Stimulated activated effector memory CD8-positive, alpha-beta T cell treated with anti-CD3 and anti-CD28 coated beads, Interleukin-12 subunit alpha, Interleukin-12 subunit beta, amount 100 ng/mL, for 72 hours (primary cell): ENCODE results near the gene TNNI2.

Experiments
- ATAC-seq: fragments of 150-1000 bp; cut with Tn5 transposase; 2 replicates; pipeline ENCODE4 v1.10.0; 2021
- DNase-seq, 2 donors: peaks; one replicate each; pipeline ENCODE4 v3.0.0; 2021 to 2022; ENCODE audit warnings: low spot score in 2 of 2
- H3K27ac Mint-ChIP-seq: one replicate; pipeline ENCODE4 v1.8.0; 2022; ENCODE audit warnings: mild to moderate bottlenecking, mixed read lengths
- H3K36me3 Mint-ChIP-seq: one replicate; pipeline ENCODE4 v1.8.0; 2022; ENCODE audit warnings: mild to moderate bottlenecking, mixed read lengths
- H3K4me1 Mint-ChIP-seq: one replicate; pipeline ENCODE4 v1.8.0; 2022; ENCODE audit warnings: mixed read lengths
- H3K4me3 Mint-ChIP-seq: one replicate; pipeline ENCODE4 v1.8.0; 2022; ENCODE audit warnings: mild to moderate bottlenecking, mixed read lengths
- H3K9me3 Mint-ChIP-seq: one replicate; pipeline ENCODE4 v1.8.0; 2022; ENCODE audit warnings: mixed read lengths

TNNI2 gene

DNA sequence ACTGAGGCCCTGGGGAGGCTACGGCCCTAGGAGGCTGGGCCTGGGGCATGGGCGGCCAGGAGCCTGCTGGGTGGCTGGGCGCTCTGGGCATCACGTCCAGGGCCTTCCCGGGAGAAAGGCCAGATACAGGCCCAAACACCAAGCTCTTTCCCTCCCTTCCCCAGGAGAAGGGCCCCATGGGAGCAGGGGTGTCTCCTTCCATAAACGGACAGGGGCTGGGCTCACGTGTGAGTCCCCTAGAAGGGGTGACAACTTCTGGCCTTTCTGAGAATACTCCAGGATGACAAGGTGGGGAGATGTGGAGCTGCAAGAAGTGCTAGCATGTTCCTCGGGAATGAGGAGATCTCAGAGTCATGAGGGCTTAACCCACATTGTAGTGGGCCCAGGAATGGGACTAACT, 23.5 kb upstream of the TNNI2 start:
- Mint-ChIP-seq H3K9me3 (no peaks in the 10 kb centered on the region), H3K36me3 (no peaks in the 10 kb centered on the region), H3K4me1 (no peaks in the 10 kb centered on the region), H3K4me3 (no peak overlapping the region), H3K27ac (no peak overlapping the region)
- ATAC-seq (no peak), DNase-seq (no peak)

DNA sequence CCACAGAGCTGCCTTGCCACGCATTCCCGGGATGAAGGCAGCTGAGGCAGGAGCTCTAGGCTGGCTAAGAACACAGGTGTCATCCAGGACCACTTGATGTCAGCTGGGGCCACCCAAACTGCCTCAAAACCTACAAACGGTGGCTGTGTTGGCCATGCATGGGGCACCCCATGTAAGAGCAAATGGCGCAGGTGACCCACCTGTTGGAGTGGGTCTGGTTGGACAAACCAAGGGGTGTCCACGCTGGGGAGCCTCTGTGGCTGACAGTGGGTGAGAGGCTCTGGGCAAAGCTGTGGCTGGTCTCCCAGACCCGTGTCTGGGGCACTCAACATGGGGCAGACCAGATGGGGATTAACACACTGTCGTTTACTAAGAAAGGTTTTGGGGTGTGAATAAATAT, 23.0 kb upstream of the TNNI2 start:
- Mint-ChIP-seq H3K27ac (no peak overlapping the region), H3K9me3 (no peaks in the 10 kb centered on the region)

DNA sequence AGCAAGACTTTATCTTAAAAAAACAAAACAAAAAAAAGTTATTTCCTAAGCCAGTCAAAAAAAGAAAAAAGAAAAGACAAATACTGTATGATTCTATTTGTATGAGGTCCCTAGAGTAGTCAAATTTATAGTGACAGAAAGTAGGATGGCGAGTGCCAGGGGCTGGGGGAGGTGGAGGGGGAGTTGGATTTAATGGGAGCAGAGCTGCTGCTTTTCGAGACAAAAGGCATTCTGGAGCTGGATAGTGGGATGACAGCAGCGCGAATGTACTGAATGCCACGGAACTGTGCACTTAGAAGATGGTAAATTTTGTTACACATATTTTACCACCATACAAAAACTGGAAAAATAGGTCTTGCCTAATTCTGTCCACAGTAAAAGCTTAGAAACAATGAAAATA, 21.8 kb upstream of the TNNI2 start:
- H3K9me3 Mint-ChIP-seq = no peaks in the 10 kb centered on the region
- no peaks in the 10 kb centered on the region for H3K4me1 Mint-ChIP-seq
- H3K36me3 Mint-ChIP-seq = no peaks in the 10 kb centered on the region
- H3K4me3 Mint-ChIP-seq = no peak overlapping the region
- no peak overlapping the region for H3K27ac Mint-ChIP-seq
- DNase-seq = no peak
- no peak for ATAC-seq

More for the DNA sequence above, 23.0 kb upstream of the TNNI2 start:
- Mint-ChIP-seq H3K4me1 (no peaks in the 10 kb centered on the region), H3K36me3 (no peaks in the 10 kb centered on the region), H3K4me3 (no peak overlapping the region)
- ATAC-seq = no peak
- DNase-seq = no peak

DNA sequence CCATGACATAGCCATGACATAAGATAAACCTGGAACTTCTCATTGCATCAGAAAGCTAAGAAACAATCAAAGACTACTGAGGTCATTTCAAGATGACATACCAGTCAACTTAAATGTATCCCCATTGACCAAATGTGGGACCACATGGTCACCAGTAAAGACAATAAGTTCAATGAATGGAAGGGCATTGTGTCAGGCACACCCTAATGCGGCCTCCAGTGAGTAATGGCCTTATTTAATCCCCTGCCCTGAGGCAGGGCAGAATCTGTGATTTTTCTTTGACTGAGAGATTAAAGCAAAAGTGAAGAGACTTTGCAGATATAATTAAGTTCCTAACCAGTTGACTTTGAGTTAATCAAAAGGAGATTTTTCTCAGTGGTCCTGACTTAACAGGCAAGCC, 21.3 kb upstream of the TNNI2 start:
- Mint-ChIP-seq H3K4me1 (no peaks in the 10 kb centered on the region), H3K27ac (no peak overlapping the region), H3K36me3 (no peaks in the 10 kb centered on the region), H3K4me3 (no peak overlapping the region), H3K9me3 (no peaks in the 10 kb centered on the region)
- ATAC-seq (no peak), DNase-seq (no peak)

DNA sequence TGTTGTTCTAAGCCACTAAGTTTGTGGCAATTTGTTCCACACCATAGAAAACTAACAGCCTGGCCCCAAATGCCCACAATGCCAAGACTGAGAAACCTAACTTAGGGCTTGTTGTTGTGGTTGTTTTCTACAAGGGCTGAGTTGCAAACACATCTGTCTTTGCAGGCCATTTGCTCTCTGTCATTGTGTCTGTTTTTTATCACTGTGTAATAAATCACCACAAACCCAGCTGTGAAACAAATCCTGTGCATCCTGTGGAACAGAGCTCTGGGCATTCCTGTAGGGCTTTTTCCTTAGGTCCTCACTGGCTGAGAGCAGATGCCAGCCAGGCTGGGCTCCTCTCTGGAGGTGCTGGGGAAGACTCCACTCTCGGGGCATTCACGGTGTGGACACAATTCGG, 19.7 kb upstream of the TNNI2 start:
- no peak for ATAC-seq
- H3K27ac Mint-ChIP-seq = peak overlapping the region; percentile 72
- H3K9me3 Mint-ChIP-seq = no peaks in the 10 kb centered on the region
- H3K36me3 Mint-ChIP-seq = no peaks in the 10 kb centered on the region
- DNase-seq = no peak
- no peak overlapping the region for H3K4me3 Mint-ChIP-seq
- H3K4me1 Mint-ChIP-seq = no peaks in the 10 kb centered on the region

DNA sequence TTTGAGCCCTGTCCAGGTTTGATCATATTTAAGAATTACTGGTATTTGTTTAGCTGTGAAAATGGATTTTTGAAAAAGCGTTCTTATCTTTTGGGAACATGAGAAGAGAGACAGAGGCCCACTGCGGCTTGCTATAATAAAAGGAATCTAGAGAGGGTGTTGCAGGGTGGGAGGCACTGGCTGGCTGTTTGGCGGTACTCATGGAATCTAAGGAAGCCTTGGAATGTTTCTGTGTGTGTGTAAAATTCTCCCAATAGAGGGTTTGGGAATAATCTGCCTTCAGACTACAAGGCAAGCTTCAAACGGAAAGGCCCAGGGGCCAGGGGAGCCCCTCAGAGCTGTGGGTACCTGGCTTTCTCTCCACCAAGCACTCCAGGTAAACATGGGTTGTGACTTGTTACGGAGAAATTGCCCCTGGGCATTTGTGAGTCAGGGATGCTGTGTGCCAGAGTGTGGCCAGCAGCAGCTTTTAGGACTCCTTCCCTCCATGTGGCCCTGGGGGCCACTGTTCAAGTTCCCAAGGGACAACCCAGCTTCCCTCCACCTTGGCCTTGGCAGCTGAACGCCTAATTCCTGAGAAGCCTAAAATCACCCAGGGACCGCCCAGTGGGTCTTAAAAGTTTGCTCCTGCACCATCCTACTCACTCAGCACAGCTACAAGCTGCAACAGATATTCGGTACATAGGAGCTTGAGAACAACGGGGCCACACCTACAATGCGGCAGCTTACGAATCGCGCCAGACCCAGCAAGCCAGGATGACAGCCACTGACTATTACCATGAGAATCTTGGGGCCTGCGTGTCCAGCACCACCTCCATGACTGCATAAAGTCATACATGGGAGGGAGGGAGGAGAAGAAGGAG, 18.1 kb upstream of the TNNI2 start:
- Mint-ChIP-seq H3K9me3 (no peaks in the 10 kb centered on the region), H3K27ac (no peak overlapping the region), H3K4me3 (no peak overlapping the region), H3K4me1 (no peaks in the 10 kb centered on the region), H3K36me3 (no peaks in the 10 kb centered on the region)
- ATAC-seq = no peak
- no peak for DNase-seq

DNA sequence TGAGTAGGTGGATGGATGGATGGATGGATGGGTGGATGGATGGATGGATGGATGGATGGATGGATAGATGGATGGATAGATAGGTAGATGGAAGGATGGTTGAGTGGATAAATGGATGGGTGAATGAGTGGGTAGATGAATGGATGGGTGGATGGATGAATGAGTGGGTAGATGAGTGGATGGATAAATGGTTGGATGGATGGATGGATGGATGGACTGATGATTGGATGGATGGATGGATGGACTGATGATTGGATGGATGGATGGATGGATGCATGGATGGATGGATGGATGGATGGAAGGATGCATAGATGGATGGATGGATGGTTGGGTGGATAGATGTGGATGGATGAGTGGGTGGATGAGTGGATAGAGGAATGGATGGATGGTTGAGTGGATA, 17.2 kb upstream of the TNNI2 start:
- ATAC-seq (no peak), DNase-seq (no peak)
- Mint-ChIP-seq H3K9me3 (no peaks in the 10 kb centered on the region), H3K4me3 (no peak overlapping the region), H3K4me1 (no peaks in the 10 kb centered on the region), H3K27ac (no peak overlapping the region), H3K36me3 (no peaks in the 10 kb centered on the region)

DNA sequence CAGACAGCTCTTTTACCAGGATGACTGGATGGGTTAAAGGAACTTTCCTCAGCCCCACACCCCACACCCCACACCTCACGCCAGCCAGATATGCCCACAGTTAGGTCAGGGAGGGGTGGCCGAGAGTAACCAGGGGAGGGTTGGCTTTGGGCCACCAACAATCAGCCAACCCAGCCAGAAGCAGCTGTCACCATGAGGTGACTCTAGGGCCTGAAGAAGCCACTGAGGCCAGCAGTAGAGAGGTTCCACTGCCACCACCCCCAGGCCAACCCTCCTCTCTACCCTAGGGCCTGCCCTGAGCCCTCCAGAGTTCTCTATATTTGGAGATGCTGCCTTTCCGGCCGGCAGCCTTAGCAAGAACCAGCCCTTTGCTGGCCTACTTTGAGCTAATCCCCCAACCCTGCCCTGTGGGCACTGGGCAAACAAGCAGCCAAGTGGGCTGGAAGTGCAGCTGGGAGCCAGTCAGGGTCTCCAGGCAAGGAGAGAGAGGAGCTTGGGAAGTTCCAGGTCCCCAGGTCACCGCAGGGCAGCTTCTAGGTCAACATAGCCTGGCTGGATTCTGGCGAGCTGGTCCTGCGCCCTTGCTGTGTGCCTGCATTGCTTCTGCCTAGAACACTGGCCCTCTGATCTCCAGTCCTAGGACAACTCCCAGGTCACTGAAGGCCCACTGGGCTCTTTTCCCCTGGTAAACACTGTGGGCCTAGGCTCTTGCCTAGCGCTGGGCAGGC, 16.0 kb upstream of the TNNI2 start:
- DNase-seq = no peak
- H3K4me3 Mint-ChIP-seq = no peak overlapping the region
- no peak for ATAC-seq

DNA sequence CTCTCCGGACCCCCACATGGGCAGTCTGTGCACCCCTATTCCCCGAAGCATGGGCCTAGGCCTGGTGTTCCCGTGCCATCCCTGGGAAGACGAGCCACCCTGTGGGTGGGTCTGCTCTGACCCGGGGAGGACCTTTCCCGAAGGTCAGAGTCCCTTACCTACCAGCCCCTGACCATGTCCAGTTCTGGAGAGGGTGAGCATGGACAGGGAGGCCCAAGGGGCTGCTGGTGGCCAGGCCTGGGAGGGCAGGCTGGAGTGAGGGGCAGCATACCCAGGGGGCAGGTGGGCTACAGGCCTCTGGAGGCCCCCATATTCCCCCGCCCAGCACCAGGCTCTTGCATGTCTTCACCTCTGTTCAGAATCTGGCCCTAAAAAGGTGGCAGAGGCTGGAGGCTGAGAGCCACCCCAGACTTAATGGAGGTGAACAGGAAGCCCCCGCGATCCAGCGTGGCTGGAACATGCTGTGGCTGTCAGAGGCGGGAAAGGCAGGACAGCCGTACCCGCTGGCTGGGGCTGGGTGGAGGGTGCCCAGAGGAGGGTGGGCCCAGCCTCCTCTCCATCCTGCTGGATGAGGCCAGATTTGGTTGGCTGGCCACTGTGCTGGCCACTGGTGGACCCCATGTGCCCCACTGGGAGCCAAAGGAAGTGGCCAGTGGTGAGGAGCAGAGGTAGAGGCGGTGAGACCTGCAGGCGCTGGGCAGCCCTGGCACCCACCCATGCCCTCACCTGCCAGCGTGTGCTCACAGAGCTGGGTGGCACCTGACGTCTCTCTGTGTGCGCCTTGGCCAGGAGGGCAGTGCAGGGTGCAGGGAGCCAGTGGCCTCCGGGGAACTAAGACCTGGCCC, 15.2 kb upstream of the TNNI2 start:
- no peaks in the 10 kb centered on the region for H3K4me1 Mint-ChIP-seq
- H3K27ac Mint-ChIP-seq = peak overlapping the region; percentile 43
- no peak for ATAC-seq
- H3K4me3 Mint-ChIP-seq = no peak overlapping the region
- H3K36me3 Mint-ChIP-seq = no peaks in the 10 kb centered on the region
- DNase-seq = no peak
- H3K9me3 Mint-ChIP-seq = no peaks in the 10 kb centered on the region

More for the DNA sequence above, 16.0 kb upstream of the TNNI2 start:
- Mint-ChIP-seq H3K27ac (no peak overlapping the region), H3K4me1 (no peaks in the 10 kb centered on the region), H3K36me3 (no peaks in the 10 kb centered on the region), H3K9me3 (no peaks in the 10 kb centered on the region)

DNA sequence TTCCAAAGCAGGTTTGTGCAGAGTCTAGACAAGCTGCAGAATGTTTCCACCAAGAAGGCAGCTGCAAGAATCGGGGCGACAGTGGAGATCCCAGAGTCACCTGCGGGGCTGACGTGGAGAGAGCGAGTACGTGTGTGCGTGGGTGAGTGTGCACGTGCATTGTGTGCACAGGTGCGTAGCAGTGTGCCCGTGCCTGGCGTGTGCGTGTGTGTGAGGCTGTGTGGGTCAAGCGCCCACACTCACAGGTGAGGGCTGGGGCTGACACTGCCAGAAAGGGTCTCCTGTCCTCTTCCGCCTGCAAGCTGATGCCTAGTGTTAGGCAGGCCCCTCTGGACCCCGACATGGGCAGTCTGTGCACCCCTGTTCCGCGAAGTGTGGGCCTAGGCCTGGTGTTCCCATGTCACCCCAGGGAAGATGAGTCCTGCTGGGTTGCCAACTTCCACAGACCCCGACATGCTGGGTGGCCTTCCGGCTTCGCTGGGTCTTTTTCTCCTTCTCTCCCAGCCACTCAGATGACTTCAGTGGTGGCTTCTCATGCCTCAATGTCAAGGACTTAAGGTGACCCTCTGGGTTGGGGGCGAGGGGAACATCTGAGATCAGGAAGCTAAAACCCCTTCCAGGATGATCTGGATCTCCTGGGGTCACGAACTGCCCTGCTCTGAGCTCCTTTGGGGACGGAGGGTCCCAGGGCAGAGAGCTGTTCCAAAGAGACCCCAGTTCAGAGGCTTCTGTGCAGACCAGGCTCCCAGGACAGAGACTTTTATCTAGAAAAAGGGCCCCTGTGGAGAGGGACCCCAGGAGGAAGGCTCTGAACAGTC, 14.4 kb upstream of the TNNI2 start:
- H3K4me3 Mint-ChIP-seq = no peak overlapping the region
- peak overlapping the region; percentile 43 for H3K27ac Mint-ChIP-seq
- H3K4me1 Mint-ChIP-seq = no peaks in the 10 kb centered on the region
- ATAC-seq (no peak), DNase-seq (no peak)
- H3K36me3 Mint-ChIP-seq = no peaks in the 10 kb centered on the region
- no peaks in the 10 kb centered on the region for H3K9me3 Mint-ChIP-seq

DNA sequence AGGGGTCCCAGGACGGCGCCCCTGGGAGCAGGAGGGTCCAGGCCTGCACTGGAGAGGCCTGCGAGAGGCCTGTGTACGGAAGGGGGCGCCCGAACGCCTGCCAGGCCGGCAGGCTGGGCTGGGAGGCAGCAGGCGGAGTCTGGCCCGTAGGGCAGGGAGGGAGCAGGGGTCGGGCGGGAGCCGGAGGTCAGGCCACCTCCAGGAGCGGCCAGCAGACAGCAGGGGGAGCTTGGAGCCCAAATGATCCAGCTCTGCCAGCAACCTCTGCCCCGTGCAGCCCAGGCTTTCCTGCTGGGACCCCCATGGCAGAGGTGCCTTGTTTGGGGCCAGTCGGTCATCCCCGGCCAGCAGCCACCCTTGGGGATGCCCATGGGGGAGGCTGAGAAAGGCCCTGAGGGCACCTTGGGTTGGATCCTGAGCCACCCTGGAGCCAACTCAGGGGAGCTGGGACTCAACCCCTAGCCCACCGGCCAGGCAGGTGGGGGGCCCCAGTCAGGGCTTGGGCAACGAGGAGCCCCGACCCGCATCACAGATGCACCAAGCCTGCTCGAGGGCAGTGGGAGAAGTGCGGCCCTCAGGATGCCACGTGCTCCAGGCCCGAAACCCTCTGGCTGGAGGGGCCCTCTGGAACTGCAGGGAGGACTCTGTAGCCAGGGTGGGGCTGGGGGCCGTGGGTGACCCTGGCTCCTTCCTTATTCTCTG, 13.6 kb upstream of the TNNI2 start:
- no peak overlapping the region for H3K27ac Mint-ChIP-seq
- DNase-seq (no peak), ATAC-seq (peak; percentile 38)

DNA sequence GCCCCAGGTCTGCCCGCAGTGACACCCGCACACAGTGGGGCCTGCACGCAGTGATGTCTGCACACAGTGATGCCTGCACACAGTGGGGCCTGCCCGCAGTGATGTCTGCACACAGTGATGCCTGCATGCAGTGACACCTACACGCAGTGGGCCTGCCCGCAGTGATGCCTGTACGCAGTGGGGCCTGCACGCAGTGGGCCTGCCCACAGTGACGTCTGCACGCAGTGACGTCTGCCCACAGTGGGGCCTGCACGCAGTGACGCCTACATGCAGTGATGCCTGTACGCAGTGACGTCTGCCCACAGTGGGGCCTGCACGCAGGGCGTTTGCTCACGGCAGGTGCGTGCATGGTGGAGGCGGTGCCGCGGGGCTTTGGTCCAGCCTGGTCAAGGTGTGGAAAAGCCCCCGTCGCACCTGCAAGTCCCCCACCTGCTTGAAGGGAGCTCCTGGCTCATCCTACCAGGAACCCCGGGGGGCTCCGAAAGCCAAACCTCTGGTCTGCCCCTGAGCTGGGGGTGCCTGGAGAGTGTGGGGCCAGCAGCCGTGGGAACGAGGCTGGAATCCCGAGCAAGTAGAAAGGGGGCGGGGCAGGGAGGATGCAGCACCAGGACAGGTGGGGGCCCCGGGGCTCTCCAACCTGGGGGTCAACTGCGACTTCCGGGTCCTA, 12.9 kb upstream of the TNNI2 start:
- Mint-ChIP-seq H3K27ac (no peak overlapping the region), H3K9me3 (no peaks in the 10 kb centered on the region), H3K36me3 (no peaks in the 10 kb centered on the region), H3K4me3 (no peak overlapping the region), H3K4me1 (no peaks in the 10 kb centered on the region)
- no peak for ATAC-seq
- no peak for DNase-seq

More for the DNA sequence above, 13.6 kb upstream of the TNNI2 start:
- H3K4me3 Mint-ChIP-seq = no peak overlapping the region
- H3K9me3 Mint-ChIP-seq = no peaks in the 10 kb centered on the region
- no peaks in the 10 kb centered on the region for H3K4me1 Mint-ChIP-seq
- H3K36me3 Mint-ChIP-seq = no peaks in the 10 kb centered on the region

DNA sequence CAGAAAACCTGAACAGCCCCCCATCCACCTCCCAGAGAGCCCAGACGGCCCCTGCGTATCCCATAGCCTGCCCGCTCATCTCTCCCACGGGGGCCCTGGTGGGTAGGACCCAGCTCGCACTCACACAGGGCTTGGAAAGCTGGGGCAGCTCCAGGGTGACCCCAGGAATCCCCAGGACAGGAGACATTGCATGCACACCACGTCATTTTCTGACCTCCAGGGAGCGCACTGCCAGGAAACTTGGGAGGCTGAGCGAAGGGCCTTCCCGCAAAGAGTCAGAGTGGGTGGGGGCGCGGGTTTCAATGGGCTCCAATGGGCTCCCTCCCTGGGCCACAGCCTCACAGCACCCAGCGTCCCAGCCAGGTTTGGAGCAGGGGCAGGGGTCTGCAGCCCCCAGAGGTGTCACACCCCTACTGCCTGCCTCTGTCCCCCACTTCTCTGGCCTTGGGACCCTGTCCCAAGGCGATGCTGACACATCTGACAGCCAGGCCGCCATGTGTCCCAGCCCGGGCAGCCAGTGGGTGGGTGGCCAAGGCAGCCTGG, 12.2 kb upstream of the TNNI2 start:
- ATAC-seq = no peak
- Mint-ChIP-seq H3K27ac (no peak overlapping the region), H3K36me3 (no peaks in the 10 kb centered on the region), H3K9me3 (no peaks in the 10 kb centered on the region), H3K4me3 (no peak overlapping the region), H3K4me1 (no peaks in the 10 kb centered on the region)
- DNase-seq = no peak
